Astrocyte of the cerebellum (primary cell): Measurements from ENCODE around the gene PLEKHM3.

Experiments used
- DNase-seq: peaks from one replicate; pipeline ENCODE4 v3.0.0-alpha.2; 2011; ENCODE audit warnings: low read depth
- H3K4me3 ChIP-seq: 2 replicates; pipeline ENCODE4 v1.5.1; 2011; ENCODE audit warnings: mild to moderate bottlenecking, low read depth, low read length, moderate library complexity
- in situ Hi-C: cut with HindIII; loops from 2 replicates; pipeline ENCODE4 v1.10.0; 2017; ENCODE audit warnings: low sequenced_read_pairs
- TF ChIP-seq, protein P1 (sequence below): IDR thresholded peaks from 2 replicates; pipeline ENCODE4 v1.5.1; 2012; ENCODE audit warnings: low read length, low read depth, moderate library complexity, mild to moderate bottlenecking; ENCODE audit errors: missing control alignments

PLEKHM3 gene

DNA sequence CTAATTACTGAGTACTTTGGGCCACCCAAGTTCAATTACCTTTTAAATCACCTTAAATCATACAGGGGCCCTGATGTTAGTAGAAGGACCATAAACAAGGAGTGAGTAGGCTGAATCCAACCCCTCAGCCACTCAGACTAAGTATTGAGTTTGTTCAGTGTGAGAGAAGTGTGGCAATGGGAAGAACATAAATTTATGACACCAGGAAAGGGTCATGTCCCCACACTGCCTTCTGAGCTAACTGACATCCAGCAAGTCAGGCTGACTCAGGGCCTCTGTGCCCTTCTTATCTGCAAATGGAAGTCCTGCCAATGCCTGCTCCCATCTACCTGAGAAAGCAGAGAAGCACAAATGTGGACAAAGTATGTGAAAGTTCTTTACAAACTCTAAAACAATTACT lies 12.9 kb downstream of the PLEKHM3 start:
- H3K4me3 ChIP-seq = no peak overlapping the region
- in situ Hi-C loops = no loop called here
- no peak for DNase-seq
- TF ChIP-seq, protein P1, sequence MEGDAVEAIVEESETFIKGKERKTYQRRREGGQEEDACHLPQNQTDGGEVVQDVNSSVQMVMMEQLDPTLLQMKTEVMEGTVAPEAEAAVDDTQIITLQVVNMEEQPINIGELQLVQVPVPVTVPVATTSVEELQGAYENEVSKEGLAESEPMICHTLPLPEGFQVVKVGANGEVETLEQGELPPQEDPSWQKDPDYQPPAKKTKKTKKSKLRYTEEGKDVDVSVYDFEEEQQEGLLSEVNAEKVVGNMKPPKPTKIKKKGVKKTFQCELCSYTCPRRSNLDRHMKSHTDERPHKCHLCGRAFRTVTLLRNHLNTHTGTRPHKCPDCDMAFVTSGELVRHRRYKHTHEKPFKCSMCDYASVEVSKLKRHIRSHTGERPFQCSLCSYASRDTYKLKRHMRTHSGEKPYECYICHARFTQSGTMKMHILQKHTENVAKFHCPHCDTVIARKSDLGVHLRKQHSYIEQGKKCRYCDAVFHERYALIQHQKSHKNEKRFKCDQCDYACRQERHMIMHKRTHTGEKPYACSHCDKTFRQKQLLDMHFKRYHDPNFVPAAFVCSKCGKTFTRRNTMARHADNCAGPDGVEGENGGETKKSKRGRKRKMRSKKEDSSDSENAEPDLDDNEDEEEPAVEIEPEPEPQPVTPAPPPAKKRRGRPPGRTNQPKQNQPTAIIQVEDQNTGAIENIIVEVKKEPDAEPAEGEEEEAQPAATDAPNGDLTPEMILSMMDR = no peak

DNA sequence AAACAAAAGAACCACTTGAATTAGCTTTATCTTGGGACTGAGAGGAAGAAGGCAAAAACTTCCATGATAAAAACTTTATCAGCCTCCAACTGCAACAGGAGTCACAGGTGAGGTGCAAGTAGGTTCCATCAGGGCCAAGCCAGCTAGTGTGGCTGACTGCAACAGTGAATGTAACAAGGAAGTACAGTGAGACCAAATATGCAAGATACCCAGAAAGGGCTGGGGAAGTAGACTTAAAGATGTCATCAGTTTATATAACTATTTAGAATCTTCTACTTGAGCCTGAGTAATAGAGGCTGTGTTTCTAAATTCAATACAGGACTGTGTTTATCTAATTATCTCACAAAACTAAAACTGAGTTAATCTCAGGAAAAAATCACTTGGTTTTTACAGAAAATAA lies 14.8 kb downstream of the PLEKHM3 start:
- in situ Hi-C loops = no loop called here
- H3K4me3 ChIP-seq = no peak overlapping the region
- TF ChIP-seq, protein P1 = no peak
- DNase-seq = no peak

DNA sequence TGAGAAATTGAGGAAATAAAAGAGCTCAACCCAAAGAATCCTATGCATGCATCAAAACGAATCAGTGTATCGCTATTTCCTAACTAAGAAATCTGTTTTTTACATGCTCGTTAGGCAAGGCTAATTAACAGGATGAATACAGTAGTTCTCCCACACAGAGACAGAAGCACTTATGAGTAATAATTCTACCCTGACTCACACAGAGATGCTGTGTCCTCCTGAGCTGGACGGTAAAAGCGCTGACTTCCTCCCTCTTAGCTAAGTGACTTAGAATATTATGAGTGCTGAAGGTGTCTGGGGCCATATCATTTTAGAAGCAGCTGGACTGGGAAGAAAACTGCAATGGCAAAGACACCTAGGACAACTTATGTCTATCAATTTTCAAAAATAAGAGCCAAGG lies 18.5 kb downstream of the PLEKHM3 start:
- peak; percentile 22 for DNase-seq

DNA sequence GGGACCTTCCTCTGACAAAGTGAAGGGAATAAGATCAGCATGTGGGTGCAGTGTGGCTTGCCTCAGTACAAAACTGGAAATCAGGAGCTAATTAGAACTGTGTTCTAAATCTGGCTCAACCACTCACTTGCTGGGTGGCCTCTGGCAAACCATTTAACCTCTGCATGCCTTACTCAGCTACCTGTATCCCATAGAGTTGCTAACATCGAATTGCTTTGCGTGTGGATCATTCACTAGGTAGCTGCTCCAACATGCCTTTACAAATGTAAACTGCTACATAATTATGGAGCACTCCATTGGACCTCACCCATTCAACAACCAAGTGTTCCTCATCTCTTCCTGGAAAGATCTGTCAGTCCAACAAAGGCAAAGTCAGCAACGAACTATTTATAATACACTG lies 19.0 kb downstream of the PLEKHM3 start:
- no peak overlapping the region for H3K4me3 ChIP-seq
- no peak for DNase-seq
- in situ Hi-C loops = no loop called here
- TF ChIP-seq, protein P1 = no peak

More for the DNA sequence above, 18.5 kb downstream of the PLEKHM3 start:
- no peak overlapping the region for H3K4me3 ChIP-seq
- in situ Hi-C loops = no loop called here
- TF ChIP-seq, protein P1 = no peak

DNA sequence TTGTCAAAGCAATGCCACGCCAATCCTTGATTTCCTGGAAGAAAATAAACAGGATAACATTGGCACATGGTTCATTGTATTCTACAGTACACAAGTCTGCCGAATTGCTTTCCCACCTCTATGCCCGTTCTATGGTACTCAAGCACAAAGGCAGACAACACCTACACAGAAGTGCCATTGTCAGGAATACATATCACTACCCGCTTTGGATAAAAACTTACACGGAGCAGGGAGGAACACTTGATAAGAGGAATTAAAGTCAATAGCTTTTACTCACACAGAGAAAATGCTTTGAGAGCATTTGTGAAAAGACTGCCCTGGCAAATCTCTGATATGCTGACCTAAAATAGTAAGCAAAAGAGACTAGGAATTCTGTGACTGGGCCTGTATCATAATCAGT lies 23.4 kb downstream of the PLEKHM3 start:
- in situ Hi-C loops = no loop called here
- TF ChIP-seq, protein P1 = no peak
- DNase-seq = no peak
- no peak overlapping the region for H3K4me3 ChIP-seq

DNA sequence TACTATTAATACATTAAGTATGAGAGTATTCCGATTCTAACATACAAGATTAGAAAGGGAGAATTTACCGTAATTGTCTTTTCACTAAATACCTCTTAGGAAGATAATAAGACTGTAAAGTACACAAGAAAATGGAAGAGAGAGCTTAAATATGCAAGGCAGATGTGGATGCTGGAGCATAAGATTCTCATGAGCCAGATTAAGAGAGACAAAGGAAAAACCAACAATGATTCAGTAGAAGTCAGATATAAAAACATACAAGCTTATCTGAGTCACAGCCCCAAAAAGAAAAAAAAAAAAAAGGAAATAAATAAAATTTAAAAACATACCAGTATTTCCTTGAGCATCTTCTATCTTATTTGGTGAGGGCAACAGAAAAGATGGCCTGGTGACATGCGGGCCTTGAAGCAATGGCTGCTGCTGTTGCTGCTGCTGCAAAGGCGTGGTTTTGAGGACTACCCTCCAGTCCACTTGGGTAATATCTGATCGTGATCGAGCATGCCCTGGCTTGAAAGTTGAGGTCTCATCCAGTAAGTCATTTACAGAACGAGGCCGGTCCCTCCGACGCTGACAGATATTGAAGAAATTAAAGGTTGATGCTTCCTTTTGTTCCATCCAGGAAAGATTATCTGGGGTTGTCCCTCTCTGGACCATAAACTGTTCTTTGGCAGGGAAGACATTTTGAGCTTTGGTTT lies 24.5 kb downstream of the PLEKHM3 start:
- DNase-seq = no peak
- H3K4me3 ChIP-seq = no peak overlapping the region
- TF ChIP-seq, protein P1 = no peak
- in situ Hi-C loops = no loop called here
